Mesothelial cell of epicardium (in vitro differentiated cells): ENCODE data around the gene PSMA2. TPM values are rescaled to one million over a fixed set of nuclear protein-coding genes. Genes with fewer than 3 reads are reported as not detected.

Experiments used
- DNase-seq, 2 experiments: peaks; one replicate each; pipeline ENCODE4 v3.0.0; 2021; ENCODE audit warnings: low spot score in 2 of 2; ENCODE audit not compliant: unreplicated experiment in 2 of 2
- H3K27ac Mint-ChIP-seq: 2 replicates; pipeline ENCODE4 v1.8.0; 2021; ENCODE audit warnings: mixed read lengths
- H3K27me3 Mint-ChIP-seq: 2 replicates; pipeline ENCODE4 v1.8.0; 2021; ENCODE audit warnings: low read depth, mixed read lengths
- H3K36me3 Mint-ChIP-seq: 2 replicates; pipeline ENCODE4 v1.8.0; 2021; ENCODE audit warnings: mixed read lengths
- H3K4me1 Mint-ChIP-seq: 2 replicates; pipeline ENCODE4 v1.8.0; 2021; ENCODE audit warnings: mixed read lengths
- H3K4me3 Mint-ChIP-seq: 2 replicates; pipeline ENCODE4 v1.8.0; 2021; ENCODE audit warnings: mild to moderate bottlenecking, moderate library complexity, mixed read lengths
- H3K9me3 Mint-ChIP-seq: 2 replicates; pipeline ENCODE4 v1.8.0; 2021; ENCODE audit warnings: mixed read lengths
- CTCF ChIP-seq: fragments of 200-600 bp; sonication (generic); IDR thresholded peaks from one replicate; pipeline ENCODE4 v1.5.0; 2021; ENCODE audit warnings: antibody characterized with exemption; ENCODE audit not compliant: unreplicated experiment
- total RNA-seq: library from RNA; stranded (reverse); gene quantifications from 3 replicates; pipeline ENCODE4 v1.2.1, GENCODE V29; 2021

PSMA2 gene
- total RNA-seq, 1 donor from 2014 or later = 72.3 TPM

DNA sequence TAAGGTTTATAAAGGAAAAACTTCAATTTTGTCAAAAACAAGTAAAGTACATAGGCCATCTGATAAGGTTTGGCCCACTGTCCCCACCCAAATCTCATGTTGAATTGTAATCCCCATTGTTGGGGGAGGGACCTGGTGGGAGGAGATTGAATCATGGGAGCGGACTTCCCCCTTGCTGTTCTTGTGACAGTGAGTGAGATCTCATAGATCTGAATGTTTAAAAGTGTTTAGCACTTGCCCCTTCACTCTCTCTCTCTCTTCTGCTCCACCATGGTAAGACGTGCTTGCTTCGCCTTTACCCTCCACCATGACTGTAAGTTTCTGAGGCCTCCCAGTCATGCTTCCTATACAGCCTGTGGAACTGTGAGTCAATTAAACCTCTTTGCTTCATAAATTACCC lies 18.4 kb upstream of the PSMA2 start:
- Mint-ChIP-seq H3K4me3 (no peak overlapping the region), H3K27ac (no peak overlapping the region), H3K9me3 (peaks cover 12% of the 10 kb centered on the region), H3K36me3 (no peaks in the 10 kb centered on the region), H3K27me3 (no peaks in the 10 kb centered on the region), H3K4me1 (no peaks in the 10 kb centered on the region)
- no peak for DNase-seq
- no peak for TF ChIP-seq CTCF

DNA sequence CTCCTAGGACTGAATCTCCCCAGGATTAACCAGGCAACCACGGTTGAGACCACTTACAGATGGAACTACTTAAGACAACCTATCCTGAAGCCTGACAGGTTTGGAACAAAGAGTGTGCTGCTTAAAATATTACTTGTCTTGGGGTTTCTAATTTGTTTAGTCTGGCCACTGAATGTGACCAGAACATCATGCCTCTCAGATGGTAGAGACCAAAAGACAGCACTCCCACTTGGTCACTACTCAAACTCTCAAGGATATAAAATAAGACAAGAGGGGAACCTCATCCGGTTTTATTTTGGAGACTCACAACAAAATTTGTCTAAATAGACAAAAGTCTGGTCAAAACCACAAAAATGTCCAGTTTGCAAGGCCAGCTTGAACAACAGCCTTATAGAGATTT lies 15.5 kb upstream of the PSMA2 start:
- peaks cover 3% of the 10 kb centered on the region for H3K9me3 Mint-ChIP-seq
- no peak for DNase-seq
- no peaks in the 10 kb centered on the region for H3K27me3 Mint-ChIP-seq
- H3K4me3 Mint-ChIP-seq = no peak overlapping the region
- no peak overlapping the region for H3K27ac Mint-ChIP-seq
- no peaks in the 10 kb centered on the region for H3K4me1 Mint-ChIP-seq
- H3K36me3 Mint-ChIP-seq = no peaks in the 10 kb centered on the region
- no peak for TF ChIP-seq CTCF

GRCh38 chr7:42946627-42946950 lies 14.6 kb upstream of the PSMA2 start:
- H3K9me3 Mint-ChIP-seq = peaks cover 3% of the 10 kb centered on the region
- no peak overlapping the region for H3K4me3 Mint-ChIP-seq
- no peak for TF ChIP-seq CTCF
- H3K27me3 Mint-ChIP-seq = no peaks in the 10 kb centered on the region
- H3K27ac Mint-ChIP-seq = no peak overlapping the region
- DNase-seq = no peak
- H3K4me1 Mint-ChIP-seq = no peaks in the 10 kb centered on the region
- H3K36me3 Mint-ChIP-seq = no peaks in the 10 kb centered on the region

DNA sequence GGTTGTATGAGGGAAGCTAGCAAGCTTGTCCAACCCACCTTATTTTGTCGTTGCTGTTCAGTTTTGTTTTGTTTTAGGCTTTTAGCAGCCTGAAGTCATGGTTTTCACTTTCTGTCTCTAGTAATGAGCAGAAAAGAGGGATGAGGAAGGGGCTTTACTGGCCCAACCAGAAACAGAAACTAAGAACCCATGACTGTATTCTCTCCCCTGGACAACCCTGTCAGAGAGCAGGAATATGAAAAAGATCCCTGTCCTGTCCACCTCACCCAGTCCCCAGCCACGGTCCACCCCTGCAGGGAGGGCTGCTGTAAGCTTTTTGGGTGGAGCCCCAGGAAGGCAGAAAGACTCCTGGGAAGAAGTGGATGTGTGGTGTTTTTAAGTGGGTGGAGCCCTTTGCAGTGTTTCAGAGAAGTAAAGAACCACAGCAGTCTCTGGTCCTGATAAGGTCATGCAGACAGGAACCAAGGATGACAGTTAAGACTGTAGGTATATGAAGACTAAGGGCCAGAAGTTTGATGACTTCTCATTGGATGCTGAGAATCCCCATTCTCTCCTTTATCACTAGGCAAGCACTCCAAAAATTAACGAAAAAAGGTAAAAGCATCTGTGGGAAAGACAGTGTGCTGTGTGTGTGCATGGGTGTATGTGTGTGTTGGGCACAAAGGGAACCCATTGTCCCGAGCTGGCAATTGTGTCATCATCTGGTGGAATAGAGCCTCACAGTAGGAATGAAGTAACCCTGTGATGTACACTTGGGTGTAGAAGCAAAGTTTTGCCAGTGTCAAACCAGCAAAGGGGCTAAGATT lies 14.1 kb upstream of the PSMA2 start:
- no peak overlapping the region for H3K4me3 Mint-ChIP-seq
- no peak for TF ChIP-seq CTCF
- no peaks in the 10 kb centered on the region for H3K36me3 Mint-ChIP-seq
- no peaks in the 10 kb centered on the region for H3K27me3 Mint-ChIP-seq
- no peak for DNase-seq
- H3K27ac Mint-ChIP-seq = no peak overlapping the region
- peaks cover 3% of the 10 kb centered on the region for H3K9me3 Mint-ChIP-seq
- no peaks in the 10 kb centered on the region for H3K4me1 Mint-ChIP-seq

DNA sequence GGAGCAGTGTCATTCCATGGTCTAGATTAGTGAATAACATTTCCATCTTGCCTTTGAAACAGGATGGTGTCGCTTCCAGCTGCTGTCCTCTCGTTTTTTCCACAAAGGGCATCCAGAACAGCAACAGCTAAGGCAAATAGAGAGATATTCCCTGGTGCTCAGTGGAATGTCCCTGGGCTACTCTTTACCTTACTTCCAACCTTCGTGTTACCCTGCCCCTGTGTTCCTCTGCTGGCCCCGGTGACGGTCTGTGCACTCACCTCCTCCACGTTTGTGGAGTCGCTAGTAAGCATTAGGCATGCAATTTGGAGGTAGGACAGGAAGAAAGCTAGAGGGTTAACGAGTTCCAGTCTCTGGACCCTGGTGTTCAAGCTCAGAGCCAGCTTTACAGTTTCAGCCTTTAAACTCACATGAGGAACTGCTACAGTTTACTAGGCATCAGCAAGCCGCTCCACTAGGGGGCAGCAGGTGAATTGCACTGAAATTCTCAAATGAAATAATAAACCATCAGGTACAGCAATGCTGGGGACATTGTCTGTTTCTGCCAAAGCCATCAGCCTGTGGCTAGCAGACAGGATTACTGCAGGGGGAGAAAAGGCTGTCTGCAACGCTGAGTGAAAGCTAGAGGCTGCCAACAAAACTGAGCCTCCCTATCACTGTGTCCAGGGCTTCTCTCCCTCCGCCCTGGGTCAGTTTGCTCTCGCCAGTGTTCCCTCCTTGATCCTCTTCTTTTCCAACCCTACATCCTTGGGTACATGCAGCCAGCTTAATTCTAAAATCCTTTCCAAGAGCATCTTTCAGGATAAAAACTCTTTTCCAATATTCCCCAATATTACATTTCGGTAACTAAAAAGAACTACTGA lies 9.2 kb upstream of the PSMA2 start:
- peak; percentile 89 for TF ChIP-seq CTCF
- Mint-ChIP-seq H3K9me3 (no peaks in the 10 kb centered on the region), H3K4me1 (no peaks in the 10 kb centered on the region), H3K27ac (no peak overlapping the region), H3K36me3 (peaks cover 10% of the 10 kb centered on the region), H3K4me3 (no peak overlapping the region), H3K27me3 (no peaks in the 10 kb centered on the region)
- peak; percentile 63 to 85 for DNase-seq
